K562 treated with DMSO at 1 percent for 4 hours (cell line): ENCODE measurements around the gene RNF6. TPM values are rescaled to one million over a fixed set of nuclear protein-coding genes. Genes with fewer than 3 reads are reported as not detected.

ENCODE experiments used
- total RNA-seq: library from RNA; unstranded; fragments of 300-600 nt; gene quantifications from 2 replicates; pipeline ENCODE4 v1.2.3, GENCODE V29; 2022; ENCODE audit not compliant: insufficient read depth

Gene RNF6
- 14.5 and 16.6 TPM in 2 replicates for total RNA-seq

DNA sequence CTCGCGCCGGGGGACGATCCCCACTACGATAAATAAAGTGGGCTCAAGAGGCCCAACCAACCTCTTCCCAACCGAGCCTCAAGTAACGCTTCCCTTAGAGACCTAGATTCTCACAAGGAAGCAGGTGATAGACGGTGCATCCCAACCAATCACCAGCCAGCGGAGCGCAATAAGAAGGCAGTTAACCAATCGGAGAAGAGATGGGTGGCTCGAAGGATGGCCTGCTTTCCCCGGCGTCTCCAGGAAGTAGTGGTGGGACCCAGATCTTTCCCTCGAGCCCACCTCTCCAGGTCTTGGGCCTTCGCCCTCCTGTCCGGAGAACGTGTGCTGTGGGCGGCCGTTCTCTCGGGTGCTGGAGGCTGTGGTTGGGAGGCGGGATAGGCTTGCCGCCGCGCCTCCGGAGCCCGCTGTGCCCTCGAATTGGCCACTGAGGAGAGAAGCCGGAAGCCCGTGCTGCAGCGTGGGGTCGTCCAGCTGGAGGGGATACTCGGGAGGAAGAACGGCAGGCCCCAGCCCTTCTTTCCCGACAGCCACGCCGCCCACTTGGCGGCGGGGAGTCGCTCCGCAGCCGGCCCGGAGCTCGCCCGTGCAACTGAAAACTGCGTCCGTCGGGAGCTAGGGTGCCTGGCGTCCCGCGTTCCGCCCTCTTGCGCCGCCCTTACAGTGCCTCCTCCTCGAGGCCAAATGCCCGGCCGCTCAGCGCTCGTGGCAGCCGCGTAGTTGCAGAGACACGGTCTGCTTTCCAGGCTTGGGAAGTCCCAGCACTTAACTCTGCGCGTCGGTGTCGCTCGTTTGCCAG lies at the start of gene RNF6:
TSS of gene RNF6 (minus strand) at position 594 of the 799 bp plus-strand sequence. CDS start 2,665 bp downstream, outside the sequence.

DNA sequence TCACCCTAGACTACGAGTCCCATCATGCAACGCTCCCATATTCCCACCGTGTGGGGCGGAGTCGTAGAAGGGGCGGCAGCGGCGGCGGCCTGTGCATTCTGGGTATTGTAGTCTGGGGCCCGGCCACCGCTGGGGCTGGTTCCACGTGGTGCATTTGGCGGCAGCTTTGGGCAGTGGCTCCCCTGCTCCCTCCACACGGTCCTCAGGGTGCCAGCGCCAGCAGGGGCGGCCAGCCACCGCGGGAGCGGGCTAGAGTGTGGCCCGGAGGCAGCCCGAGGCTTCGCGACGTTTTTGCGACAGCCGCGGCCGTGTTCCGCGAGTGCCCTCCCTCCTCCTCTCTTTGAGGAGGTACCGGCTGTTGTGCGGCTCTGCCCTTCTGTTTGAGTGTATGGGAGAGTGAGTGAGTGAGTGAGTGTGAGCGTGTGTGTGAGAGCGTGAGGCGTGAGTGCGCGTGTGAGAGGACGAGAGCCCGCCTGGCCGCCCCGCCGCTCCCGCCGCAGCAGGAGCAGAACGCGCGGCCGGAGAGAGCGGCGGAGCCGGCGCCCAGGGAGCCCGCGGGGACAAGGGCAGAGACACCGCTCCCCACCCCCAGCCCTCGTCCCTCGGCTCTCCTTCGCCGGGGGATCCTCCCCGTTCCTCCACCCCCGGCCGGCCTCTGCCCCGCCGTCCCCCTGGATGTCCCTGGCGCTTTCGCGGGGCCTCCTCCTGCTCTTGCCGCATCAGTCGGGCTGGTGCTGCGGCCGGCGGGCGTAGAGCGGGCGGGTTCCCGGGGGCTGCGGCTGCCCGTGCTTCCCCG lies 31.9 kb upstream of the RNF6 start, which contains the start of gene CDK8:
TSS of gene CDK8 (plus strand) at position 343 of the 796 bp plus-strand sequence. CDS start 513 bp downstream, outside the sequence.

Other genes with a start within 250 kb of the RNF6 start
- gene SHISA2, start 170.3 kb downstream of the RNF6 start, total RNA-seq, result not detected in 2 replicates
- gene CDK8, start 31.8 kb upstream of the RNF6 start, total RNA-seq, result 20.9 and 21.0 TPM in 2 replicates